Stimulated activated CD4-positive, alpha-beta T cell treated with anti-CD3 and anti-CD28 coated beads, Interleukin-2, amount 100 ng/mL, for 4 hours (primary cell): ENCODE data around the gene NEK6.

ENCODE experiments used
- DNase-seq: peaks from one replicate; pipeline ENCODE4 v3.0.0-alpha.2; 2020; ENCODE audit warnings: low read depth

NEK6 gene

GRCh38 chr9:124261736-124262648, 4.2 kb downstream of the NEK6 start:
- no peak for DNase-seq

- DNase-seq, result no peak
These were observed 4.9 kb downstream of the NEK6 start for GRCh38 chr9:124262649-124262972.

DNA sequence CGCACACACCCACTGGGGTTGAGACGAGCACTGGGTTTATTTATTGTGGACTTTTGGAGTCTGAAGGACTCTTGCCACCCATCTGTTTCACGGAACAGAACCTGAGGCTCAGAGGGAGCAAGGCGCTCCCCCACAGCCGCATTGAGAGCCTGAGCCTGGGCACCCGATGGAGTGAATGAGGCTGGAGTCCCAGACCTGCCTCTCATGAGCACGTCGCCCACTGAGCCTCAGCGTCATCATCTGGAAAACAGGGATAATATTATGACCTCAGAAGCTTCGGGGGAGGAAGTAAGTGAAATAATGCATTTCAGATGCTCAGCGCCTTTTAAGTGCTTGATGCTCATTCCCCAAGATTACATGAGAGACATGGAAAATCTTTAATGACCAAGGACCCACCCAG, 5.5 kb downstream of the NEK6 start:
- no peak for DNase-seq

DNA sequence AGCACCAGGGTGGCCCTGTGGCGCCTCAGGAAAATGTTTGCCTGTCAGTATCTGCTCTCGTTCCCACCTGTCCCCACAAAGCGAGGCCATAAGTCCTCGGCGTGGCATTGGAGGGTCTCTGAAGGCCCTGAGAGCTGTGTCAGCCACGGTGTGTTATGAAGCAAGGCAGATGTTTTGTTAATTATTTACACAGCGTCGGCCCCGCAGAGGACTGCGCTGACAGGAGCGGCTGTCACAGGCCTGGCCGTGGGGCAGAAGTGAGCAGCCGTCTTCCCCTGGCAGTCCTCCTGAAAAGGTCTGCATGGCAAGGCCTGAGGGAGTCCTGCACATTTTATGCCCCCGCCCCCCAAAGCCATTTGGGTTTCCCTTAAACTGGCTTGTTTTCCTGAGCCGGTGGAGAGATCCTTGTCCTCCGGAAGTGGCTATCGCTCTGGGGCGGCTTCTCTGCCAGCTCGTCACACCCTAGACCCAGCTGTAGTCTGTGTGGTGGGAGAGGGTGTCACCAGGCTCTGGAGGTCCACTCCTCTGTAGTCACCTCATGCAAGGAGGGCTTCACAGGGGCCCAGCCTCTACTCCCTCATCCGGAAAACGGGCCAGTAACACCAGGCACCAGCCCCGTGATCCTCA, 6.2 kb downstream of the NEK6 start:
- no peak for DNase-seq

DNA sequence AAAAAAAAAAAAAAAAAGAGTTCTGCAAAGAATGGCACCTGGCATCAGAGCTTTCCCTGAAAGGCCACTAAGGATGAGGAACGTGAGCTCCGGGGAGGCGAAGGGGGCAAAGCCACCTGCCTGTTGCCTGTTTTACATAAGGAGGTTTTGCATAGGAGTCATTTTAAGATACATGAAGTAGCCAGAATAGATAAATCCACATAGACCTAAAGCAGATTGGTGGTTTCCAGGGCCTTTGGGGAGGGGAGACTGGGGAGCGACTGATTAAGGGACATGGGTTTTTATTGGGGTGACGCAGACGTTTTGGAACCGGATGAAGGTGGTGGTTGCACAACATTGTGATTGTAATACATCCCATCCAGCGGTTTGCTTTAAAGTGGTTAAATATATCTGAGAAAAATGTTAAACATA, 7.1 kb downstream of the NEK6 start:
- DNase-seq, result no peak

DNA sequence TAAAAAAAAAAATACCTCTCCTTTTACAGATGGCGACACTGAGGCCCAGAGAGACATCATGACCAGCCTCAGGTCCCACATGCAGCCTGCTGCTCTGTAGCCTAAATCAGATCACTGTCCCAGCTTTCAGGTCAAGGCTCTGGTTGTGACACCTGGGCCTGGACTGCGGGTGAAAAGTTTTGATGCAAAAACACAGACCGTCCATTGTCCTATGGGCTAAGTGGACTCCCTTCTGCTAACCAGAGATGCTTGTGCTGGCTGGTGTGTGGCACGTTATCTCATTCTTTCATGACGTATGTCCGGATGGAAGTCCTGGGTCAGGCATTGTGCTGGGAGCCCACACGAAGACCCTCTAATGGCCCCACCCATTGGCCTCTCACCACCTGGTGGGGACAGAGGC, 7.8 kb downstream of the NEK6 start:
- DNase-seq, result no peak

DNA sequence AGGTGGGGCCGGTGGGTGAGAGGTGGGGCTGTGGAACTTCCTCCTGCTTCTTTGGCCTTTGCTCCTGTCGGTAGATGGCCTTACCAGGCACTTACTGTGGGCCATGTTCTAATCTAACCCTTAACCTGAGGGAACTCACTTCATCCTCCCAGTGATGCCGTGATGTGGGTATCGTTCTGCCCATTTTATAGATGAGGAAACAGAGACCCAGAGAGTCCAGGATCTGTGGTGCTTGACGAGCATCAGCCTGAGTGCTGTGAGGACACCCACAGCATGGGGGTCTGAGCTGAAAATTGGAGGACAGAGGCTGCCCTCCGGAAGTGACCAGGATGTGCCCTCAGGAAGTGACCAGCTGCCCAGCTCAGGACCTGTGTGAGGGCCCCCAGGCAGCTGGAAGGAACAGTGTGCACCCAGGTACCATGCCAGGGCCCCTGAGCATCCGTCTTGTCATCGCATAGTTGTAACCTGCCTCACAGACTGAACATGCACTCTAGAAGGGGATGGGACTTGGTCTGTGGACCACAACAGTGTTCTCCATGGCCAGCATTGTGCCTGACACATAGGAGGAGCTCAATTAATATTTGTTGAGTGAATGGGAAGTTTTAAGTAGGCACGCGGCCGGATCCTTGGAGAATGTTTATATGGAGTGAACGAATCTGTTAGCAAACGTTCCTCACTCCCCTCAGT, 8.5 kb downstream of the NEK6 start:
- DNase-seq, result no peak

DNA sequence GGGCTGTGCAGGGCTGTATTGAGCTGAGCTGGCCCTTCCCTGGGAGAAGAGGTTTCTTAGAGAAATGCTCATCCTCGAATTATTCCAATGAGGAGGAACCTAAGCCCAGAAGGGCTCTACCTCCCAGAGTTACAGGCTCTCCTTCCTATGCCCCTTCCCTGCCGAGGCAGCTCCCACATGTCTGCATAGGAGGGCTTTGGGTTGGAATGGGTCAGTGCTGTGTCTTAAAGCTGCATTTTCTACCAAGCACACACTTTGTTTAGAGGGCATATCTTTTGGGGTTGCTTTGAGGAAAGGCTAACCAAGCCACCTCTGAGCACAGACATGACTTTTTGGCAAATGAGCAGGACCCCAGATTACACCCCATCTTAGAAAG, 9.1 kb downstream of the NEK6 start:
- DNase-seq, result no peak

- no peak for DNase-seq
These were observed 9.6 kb downstream of the NEK6 start for GRCh38 chr9:124267271-124267807.

- no peak for DNase-seq
These were observed 10.5 kb downstream of the NEK6 start for GRCh38 chr9:124268248-124268647.

DNA sequence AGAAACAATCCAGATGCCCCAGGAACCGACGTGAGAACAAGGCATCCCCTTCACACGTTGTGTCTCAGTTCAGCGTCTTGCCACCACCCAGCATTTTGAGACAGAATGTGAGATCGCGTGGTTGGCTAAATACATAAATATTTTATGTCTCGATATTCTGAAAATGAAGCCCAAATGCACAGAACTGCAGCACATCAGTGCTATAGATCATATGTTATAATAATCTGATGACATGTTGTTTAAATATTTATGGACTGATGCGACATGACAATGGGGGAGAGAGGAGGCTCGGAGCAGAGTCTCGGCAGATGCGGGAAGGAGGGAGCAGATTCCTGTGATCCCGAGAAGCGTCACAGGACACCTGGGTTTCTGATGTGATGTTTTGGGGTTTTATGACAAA, 10.9 kb downstream of the NEK6 start:
- no peak for DNase-seq

DNA sequence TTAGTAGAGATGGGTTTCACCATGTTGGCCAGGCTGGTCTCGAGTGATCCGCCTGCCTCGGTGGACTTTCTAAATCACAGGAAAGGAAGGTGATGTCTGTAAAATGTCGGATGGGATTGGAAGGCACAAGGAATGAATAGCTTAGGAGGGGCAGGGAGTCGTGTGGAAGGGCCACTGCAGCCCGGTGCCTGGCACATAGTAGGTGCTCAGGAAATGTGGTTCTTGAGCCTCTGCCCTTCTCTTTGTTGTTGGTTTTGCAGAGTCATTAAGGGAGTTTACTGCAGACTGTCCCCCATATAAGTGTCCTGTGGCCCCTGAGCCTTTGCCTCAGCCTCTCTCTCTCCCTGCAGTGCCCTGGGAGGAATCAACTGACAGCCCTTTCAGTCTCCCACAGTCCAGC, 11.8 kb downstream of the NEK6 start:
- no peak for DNase-seq

DNA sequence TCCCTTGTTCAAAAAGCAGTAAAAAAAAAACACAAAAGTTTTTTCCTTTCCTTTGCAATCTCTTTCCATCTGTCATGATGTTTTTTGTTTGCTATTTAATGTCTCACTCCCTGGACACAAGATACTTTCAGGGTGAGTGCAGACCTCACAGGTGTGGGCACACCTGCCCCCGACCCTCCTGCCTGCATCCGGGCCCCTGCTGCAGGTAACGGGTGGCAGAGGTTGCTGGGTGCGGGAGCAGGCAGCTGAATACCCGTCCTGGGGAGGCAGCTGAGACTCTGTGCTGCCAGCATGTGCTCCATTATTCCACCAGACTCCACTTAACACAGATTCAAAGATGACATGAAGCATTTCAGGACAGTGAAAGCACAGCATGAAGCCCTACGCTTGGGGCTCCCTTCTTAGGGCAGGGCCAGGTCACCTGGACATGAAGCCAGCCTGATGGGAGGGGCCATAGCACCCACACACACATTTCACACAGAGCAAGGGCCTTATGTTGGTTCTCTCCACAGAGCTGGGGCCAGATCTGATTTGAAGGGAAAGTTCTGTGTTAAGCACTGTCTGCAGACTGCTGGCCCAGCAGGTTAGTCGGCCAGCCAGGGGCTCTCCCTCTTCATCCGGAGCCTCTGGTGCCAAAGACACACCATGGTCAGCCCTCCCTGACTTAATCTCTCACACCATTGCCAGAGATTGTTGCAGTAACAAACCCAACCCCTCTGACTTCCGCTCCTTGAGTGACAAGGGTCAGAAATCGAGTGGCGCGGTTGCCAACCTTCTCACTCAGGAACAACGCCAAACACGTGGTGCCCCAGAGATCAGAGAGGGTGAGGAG, 13.0 kb downstream of the NEK6 start:
- no peak for DNase-seq

GRCh38 chr9:124271660-124272059, 13.9 kb downstream of the NEK6 start:
- no peak for DNase-seq

DNA sequence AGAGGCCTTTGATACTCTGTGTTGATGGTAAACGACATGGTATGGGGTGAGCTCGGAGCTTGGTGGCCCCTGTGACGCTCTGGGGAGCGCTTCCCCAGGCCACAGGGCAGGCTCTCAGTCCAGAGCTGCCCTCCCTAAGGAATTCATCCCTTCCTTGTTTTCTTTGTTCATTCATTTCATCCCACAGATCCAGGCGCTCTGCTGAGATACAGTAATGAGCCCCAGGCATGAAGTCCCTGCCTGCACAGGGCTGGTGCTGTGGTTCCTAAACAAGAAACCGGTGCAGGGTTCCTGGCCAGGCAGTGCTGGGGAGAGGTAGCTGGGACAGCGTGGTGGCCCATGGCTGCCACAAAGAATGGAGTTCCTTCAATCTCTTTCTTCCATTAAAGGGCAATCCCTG, 14.4 kb downstream of the NEK6 start:
- no peak for DNase-seq

GRCh38 chr9:124272979-124273378, 15.2 kb downstream of the NEK6 start:
- DNase-seq, result no peak

GRCh38 chr9:124273427-124274160, 15.8 kb downstream of the NEK6 start:
- no peak for DNase-seq

DNA sequence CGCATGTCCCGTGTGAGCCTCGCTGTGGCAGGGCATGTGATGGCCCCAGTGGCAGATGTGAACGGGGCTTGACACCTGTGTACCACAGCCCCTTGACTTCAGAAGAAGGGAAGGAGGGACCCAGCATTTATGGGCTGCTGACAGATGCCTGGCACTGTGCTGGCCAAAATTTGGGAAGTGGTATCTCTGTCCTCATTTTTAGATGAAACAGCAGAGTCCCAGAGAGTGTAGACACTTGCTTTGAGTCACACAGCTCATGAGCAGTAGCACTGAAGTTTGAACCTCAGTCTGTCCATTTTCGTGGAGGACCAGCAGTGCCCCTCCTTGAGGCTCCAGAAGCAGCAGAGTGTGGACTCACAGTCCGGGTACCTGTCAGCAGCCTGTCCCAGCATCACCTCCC, 16.5 kb downstream of the NEK6 start:
- DNase-seq, result no peak

DNA sequence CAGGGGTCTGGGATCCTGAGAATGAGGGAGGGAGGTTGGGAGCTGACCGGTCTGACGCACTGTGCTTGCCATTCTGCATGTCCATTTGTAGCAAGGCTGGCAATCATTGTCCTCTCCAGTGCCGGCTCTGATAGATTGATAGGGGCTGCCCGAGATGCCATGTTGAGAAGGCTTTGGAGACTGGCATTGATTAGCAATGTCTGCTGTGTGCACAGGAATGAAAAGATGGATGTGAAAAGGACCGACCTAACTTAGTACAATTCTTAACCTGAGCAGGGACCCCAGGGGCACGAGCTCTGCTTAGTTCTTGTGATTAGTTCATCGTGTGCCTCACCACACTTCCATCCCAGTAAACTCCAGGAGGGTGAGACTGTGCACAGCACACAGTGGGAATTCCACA, 17.0 kb downstream of the NEK6 start:
- DNase-seq, result no peak

DNA sequence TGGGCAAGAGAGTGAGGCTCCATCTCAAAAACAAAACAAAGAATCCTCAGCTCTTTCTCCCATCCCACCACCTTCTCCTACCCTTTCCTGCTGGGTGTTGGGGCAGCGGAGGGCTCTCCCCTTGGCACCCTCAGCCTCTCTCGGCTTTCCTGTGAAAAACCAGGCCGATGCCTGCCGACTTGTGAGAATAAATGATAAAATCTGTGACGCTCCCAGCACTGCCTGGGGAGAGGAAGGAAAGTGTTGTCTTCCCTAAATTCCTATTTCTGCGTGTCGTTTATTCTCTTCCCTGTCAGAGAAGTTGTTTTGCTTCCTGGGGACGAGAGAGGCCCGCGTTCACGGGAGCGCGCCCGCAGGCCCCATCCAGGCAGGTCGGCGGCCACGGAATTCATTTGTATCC, 19.7 kb downstream of the NEK6 start:
- DNase-seq, result no peak

GRCh38 chr9:124278054-124278540, 20.3 kb downstream of the NEK6 start:
- no peak for DNase-seq
